Body of pancreas (tissue), 4 donors: ENCODE data around the gene ENPP6.

Source experiments
- POLR2A ChIP-seq, 3 donors: fragments of 450-650 bp; IDR thresholded peaks; one replicate each; pipeline ENCODE4 v1.6.1; 2016; ENCODE audit warnings: antibody characterized with exemption in 3 of 3, mild to moderate bottlenecking in 2 of 3
- TF ChIP-seq, protein P1 (sequence below), 7 experiments: fragments of 450-650 bp in 4 of 7; fragments of 200-600 bp in 3 of 7; sonication (generic) in 3 of 7; IDR thresholded peaks; one replicate each; pipeline ENCODE4 v1.5.1; 2016 to 2019; ENCODE audit warnings: antibody characterized with exemption in 7 of 7

DNA sequence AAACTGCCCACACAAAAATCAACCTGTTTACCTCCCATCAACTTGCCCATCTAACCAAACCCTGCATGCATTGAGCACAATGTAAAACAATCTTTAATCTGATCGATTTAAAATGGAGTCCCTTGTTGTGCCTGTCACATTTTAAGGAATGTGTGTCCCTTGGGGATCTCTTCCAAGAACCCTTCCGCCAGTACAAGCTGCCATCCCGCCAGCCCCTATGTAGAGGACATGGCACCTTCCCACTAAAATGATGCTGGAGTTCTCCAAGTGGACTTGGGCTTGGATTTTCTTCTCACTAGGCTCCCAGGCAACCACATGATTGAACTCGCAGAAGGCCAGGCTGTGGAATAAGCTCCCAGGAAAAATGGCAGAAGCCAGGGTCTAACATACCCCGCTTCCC lies 45.8 kb upstream of the ENPP6 start:
- TF ChIP-seq, protein P1, sequence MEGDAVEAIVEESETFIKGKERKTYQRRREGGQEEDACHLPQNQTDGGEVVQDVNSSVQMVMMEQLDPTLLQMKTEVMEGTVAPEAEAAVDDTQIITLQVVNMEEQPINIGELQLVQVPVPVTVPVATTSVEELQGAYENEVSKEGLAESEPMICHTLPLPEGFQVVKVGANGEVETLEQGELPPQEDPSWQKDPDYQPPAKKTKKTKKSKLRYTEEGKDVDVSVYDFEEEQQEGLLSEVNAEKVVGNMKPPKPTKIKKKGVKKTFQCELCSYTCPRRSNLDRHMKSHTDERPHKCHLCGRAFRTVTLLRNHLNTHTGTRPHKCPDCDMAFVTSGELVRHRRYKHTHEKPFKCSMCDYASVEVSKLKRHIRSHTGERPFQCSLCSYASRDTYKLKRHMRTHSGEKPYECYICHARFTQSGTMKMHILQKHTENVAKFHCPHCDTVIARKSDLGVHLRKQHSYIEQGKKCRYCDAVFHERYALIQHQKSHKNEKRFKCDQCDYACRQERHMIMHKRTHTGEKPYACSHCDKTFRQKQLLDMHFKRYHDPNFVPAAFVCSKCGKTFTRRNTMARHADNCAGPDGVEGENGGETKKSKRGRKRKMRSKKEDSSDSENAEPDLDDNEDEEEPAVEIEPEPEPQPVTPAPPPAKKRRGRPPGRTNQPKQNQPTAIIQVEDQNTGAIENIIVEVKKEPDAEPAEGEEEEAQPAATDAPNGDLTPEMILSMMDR (IDR thresholded peaks at IDR 0.05): no peak
- TF ChIP-seq POLR2A (IDR thresholded peaks at IDR 0.05): no peak
